ENCODE measurements around the gene GET4.
"Not testable (repeated sequence)": the region's sequence is repeated elsewhere in the genome, so short reads cannot be mapped to it uniquely, and the experiment has no call there.

Gene GET4

GRCh38 chr7:844043-844442 lies 32.3 kb upstream of the GET4 start:
- DNase-seq (ENCODE audit: low read depth, low spot score), result no peak
- H3K4me3 ChIP-seq (ENCODE audit: low read length), result no peak overlapping the region

- H3K4me3 ChIP-seq (ENCODE audit: low read length), result no peak overlapping the region
- no peak for DNase-seq (ENCODE audit: low read depth, low spot score)
These were observed 31.8 kb upstream of the GET4 start for GRCh38 chr7:844514-844913.

- DNase-seq (ENCODE audit: low read depth, low spot score), result no peak
- no peak overlapping the region for H3K4me3 ChIP-seq (ENCODE audit: low read length)
These were observed 31.3 kb upstream of the GET4 start for GRCh38 chr7:845091-845490.

DNA sequence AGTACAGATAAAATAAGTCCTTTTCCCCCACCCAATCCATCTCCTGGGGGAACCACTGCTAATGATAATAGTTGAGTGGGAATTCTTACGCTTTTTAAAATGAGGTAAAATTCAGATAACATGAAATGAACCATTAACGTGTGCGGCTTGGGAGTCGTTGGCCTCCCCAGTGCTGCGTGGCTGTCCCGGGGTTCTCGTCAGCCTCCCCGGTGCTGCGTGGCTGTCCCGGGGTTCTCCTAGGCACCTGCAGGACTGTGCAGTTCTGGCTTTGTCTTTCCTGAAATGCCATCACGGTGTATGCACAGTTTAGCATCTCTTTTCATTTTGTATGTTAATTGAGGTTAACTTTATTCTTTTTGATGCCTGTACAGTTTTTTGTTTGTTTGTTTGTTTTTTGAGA lies 30.6 kb upstream of the GET4 start:
- no peak for DNase-seq (ENCODE audit: low read depth, low spot score)
- H3K4me3 ChIP-seq (ENCODE audit: low read length), result no peak overlapping the region

- H3K4me3 ChIP-seq (ENCODE audit: low read length); DNase-seq (ENCODE audit: low read depth, low spot score): not testable (repeated sequence)
These were observed 29.2 kb upstream of the GET4 start for GRCh38 chr7:846958-847650.

DNA sequence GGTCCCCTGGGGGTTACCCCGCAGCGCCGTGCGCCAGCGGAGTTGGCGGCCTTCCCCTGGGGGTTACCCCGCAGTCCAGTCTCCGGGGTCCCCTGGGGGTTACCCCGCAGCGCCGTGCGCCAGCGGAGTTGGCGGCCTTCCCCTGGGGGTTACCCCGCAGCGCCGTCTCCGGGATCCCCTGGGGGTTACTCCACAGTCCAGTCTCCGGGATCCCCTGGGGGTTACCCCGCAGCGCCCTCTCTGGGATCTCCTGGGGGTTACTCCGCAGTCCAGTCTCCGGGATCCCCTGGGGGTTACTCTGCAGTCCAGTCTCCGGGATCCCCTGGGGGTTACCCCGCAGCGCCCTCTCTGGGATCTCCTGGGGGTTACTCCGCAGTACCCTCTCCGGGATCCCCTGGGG lies 28.6 kb upstream of the GET4 start:
- not testable (repeated sequence) for H3K4me3 ChIP-seq (ENCODE audit: low read length)

GRCh38 chr7:849145-849544 lies 27.2 kb upstream of the GET4 start:
- no peak for DNase-seq (ENCODE audit: low read depth, low spot score)
- H3K4me3 ChIP-seq (ENCODE audit: low read length), result no peak overlapping the region

More for the DNA sequence above, 28.6 kb upstream of the GET4 start:
- not testable (repeated sequence) for DNase-seq (ENCODE audit: low read depth, low spot score)

DNA sequence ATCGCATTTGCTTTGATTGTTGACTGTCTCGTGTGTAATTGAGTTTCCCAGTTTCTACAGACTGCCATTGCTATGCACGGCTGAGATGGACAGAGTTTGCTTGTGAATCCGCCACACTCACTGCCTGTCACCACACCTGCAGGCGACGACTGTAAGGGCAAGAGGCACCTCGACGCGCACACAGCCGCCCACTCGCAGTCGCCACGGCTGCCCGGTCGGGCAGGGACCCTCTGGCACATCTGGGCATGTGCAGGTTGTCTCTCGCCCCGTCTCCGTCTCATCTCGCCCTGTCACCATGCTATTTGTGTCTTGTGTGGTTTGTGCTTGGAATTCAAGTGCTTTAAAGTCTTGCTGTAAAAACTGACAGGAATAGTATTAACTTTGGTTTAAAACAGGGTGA lies 26.6 kb upstream of the GET4 start:
- no peak for DNase-seq (ENCODE audit: low read depth, low spot score)

GRCh38 chr7:851204-851603 lies 25.1 kb upstream of the GET4 start:
- DNase-seq (ENCODE audit: low read depth, low spot score), result no peak
- no peak overlapping the region for H3K4me3 ChIP-seq (ENCODE audit: low read length)

More for the DNA sequence above, 26.6 kb upstream of the GET4 start:
- H3K4me3 ChIP-seq (ENCODE audit: low read length), result no peak overlapping the region

GRCh38 chr7:853366-854117 lies 22.8 kb upstream of the GET4 start:
- H3K4me3 ChIP-seq (ENCODE audit: low read length), result no peak overlapping the region
- no peak for DNase-seq (ENCODE audit: low read depth, low spot score)

GRCh38 chr7:854118-854775 lies 22.1 kb upstream of the GET4 start:
- no peak overlapping the region for H3K4me3 ChIP-seq (ENCODE audit: low read length)
- no peak for DNase-seq (ENCODE audit: low read depth, low spot score)

- DNase-seq (ENCODE audit: low read depth, low spot score), result no peak
- no peak overlapping the region for H3K4me3 ChIP-seq (ENCODE audit: low read length)
These were observed 20.5 kb upstream of the GET4 start for GRCh38 chr7:855686-856369.

GRCh38 chr7:856444-857095 lies 19.8 kb upstream of the GET4 start:
- no peak for DNase-seq (ENCODE audit: low read depth, low spot score)
- H3K4me3 ChIP-seq (ENCODE audit: low read length), result no peak overlapping the region

- no peak for DNase-seq (ENCODE audit: low read depth, low spot score)
- H3K4me3 ChIP-seq (ENCODE audit: low read length), result no peak overlapping the region
These were observed 18.7 kb upstream of the GET4 start for GRCh38 chr7:857661-858060.

DNA sequence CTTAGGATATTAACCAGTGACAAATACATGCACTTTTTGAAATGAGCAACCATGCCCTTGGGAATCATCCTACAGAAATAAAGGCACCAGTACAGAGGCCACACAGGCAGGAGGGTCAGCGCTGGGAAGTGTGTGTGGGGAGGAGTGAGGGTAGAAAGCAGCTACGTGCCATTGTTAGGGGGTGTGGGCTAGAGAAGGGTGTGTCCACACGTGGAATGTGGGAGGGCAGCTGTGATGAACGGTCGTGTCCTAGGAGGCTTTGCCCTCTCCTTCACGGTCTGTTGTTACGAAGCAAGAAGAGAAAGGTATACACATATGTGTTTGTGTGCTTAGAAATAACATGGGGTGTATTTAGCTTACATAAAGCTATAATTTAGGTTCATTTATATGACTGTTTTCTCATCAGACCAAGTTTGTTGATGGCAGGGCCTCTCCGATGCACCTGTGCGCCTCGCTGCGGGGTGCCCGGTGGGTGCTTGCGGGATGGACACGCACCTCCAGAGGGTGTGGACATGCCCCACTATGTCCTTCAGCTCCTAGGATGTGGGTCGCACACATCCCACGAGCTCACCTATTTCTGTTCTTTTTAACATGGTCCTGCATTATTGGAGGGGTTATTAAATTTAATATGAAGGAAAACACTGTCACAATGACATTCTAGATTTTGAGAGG lies 16.9 kb upstream of the GET4 start:
- no peak for DNase-seq (ENCODE audit: low read depth, low spot score)

DNA sequence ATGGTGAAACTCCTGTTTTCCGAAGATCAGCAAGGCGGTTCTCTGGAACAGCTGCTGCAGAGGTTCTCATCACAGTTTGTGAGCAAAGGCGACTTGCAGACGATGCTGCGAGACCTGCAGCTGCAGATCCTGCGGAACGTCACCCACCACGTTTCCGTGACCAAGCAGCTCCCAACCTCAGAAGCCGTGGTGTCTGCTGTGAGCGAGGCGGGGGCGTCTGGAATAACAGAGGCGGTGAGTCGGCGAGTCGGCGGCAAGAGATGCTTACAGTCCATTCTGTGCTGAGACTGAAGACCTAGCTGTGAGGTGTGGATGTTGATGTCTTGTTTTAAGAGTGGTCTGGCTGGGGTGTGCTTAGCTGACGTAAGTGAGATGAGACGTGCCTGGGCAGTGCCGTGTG lies 16.2 kb upstream of the GET4 start:
- DNase-seq (ENCODE audit: low read depth, low spot score), result no peak
- no peak overlapping the region for H3K4me3 ChIP-seq (ENCODE audit: low read length)

More for the DNA sequence above, 16.9 kb upstream of the GET4 start:
- no peak overlapping the region for H3K4me3 ChIP-seq (ENCODE audit: low read length)

DNA sequence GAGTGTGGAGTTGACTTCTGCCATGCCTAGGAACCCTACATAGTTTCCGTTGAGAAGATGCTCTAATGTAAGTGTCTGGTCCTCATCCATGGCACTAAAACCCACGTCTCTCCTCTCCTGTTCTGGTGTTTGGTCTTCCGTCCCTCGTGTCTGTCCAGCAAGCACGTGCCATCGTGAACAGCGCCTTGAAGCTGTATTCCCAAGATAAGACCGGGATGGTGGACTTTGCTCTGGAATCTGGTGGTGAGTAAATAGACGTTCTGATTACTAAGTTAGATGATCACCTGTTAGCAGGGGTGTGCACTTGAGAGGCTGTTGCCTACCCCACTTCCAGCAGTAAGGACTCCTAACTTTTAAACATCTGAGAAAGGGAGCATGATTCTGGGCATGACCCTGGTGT lies 15.1 kb upstream of the GET4 start:
- H3K4me3 ChIP-seq (ENCODE audit: low read length), result no peak overlapping the region
- DNase-seq (ENCODE audit: low read depth, low spot score), result no peak

DNA sequence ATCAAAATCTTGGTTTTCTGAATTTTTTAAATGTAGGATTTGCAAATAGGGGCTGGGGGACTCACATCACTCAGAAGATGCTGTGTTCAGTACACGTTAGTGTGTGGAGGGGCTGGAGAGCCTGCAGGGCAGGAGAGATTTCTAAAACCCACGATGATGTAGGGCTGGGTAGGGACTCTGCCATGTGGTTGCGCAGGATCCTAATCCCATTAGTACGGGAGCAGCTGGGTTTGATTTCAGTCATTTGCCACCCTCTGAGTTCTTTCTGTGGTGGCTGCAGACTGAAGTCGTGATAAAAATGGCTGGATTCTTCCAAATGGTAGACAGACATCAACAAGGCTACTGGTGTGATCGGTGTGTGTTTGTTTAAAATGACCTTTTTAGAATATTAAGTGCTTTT lies 14.2 kb upstream of the GET4 start:
- no peak overlapping the region for H3K4me3 ChIP-seq (ENCODE audit: low read length)
- DNase-seq (ENCODE audit: low read depth, low spot score), result no peak

- H3K4me3 ChIP-seq (ENCODE audit: low read length), result no peak overlapping the region
- DNase-seq (ENCODE audit: low read depth, low spot score), result no peak
These were observed 13.2 kb upstream of the GET4 start for GRCh38 chr7:863106-863505.

Measured in Jurkat, Clone E6-1 (cell line).